OCI-LY7 (cell line): ENCODE measurements around the gene ELMO1. TPM values are rescaled to one million over a fixed set of nuclear protein-coding genes. Genes with fewer than 3 reads are reported as not detected.

ENCODE experiments used
- BruUV-seq: library from RNA; stranded (reverse); fragments of 400-500 nt; replicated peaks from 2 replicates; lab custom pipeline; 2021; lab: Mats Ljungman, UMichigan
- CTCF ChIA-PET: fragments of 300-600 bp; sonication (Branson Sonifier 250); formaldehyde crosslinking; loops from one replicate; lab custom pipeline; 2022; ENCODE audit warnings: antibody characterized with exemption; ENCODE audit not compliant: unreplicated experiment; lab: Charles Lee
- POLR2A ChIA-PET: fragments of 300-600 bp; sonication (Branson Sonifier 250); formaldehyde crosslinking; loops from one replicate; lab custom pipeline; 2022; ENCODE audit warnings: antibody characterized with exemption; lab: Charles Lee
- DNase-seq: peaks from one replicate; pipeline ENCODE4 v3.0.0-alpha.2; 2015; ENCODE audit warnings: low spot score
- H2AFZ ChIP-seq: fragments of 200-600 bp; sonication (generic), shearing (Covaris generic); 2 replicates; pipeline ENCODE4 v1.6.1; 2014; ENCODE audit warnings: mild to moderate bottlenecking, antibody characterized with exemption, low read length, moderate library complexity
- H3K27ac ChIP-seq: fragments of 200-600 bp; sonication (generic); 2 replicates; pipeline ENCODE4 v1.5.1; 2014; ENCODE audit warnings: mixed run types, low read depth, mild to moderate bottlenecking, moderate library complexity, low read length, inconsistent platforms; ENCODE audit not compliant: poor library complexity, severe bottlenecking
- H3K36me3 ChIP-seq: fragments of 200-600 bp; sonication (generic); 2 replicates; pipeline ENCODE4 v1.6.1; 2014; ENCODE audit warnings: mild to moderate bottlenecking, antibody characterized with exemption, low read length, moderate library complexity, mixed read lengths; ENCODE audit not compliant: insufficient read depth
- H3K4me1 ChIP-seq: fragments of 200-600 bp; sonication (generic); 2 replicates; pipeline ENCODE4 v1.5.1; 2014; ENCODE audit warnings: mild to moderate bottlenecking, low read length; ENCODE audit not compliant: insufficient read depth, poor library complexity, severe bottlenecking
- H3K4me2 ChIP-seq: fragments of 200-600 bp; sonication (generic); 2 replicates; pipeline ENCODE4 v1.6.1; 2014; ENCODE audit warnings: mild to moderate bottlenecking, low read length
- H3K4me3 ChIP-seq: fragments of 200-600 bp; sonication (generic); 2 replicates; pipeline ENCODE4 v1.5.1; 2014; ENCODE audit warnings: mild to moderate bottlenecking, low read depth, low read length; ENCODE audit not compliant: poor library complexity, severe bottlenecking
- H3K79me2 ChIP-seq: fragments of 200-600 bp; sonication (generic); 2 replicates; pipeline ENCODE4 v1.6.1; 2016; ENCODE audit warnings: low read depth, mild to moderate bottlenecking, low read length, moderate library complexity, mixed read lengths; ENCODE audit not compliant: insufficient read depth
- H3K9me2 ChIP-seq: fragments of 200-600 bp; sonication (generic); 2 replicates; pipeline ENCODE4 v1.6.1; 2016; ENCODE audit warnings: mild to moderate bottlenecking, low read length, mixed read lengths; ENCODE audit not compliant: insufficient read depth
- H3K9me3 ChIP-seq: fragments of 200-600 bp; sonication (generic); 2 replicates; pipeline ENCODE4 v1.6.1; 2014; ENCODE audit warnings: mild to moderate bottlenecking, mixed run types, low read length, mixed read lengths
- H4K20me1 ChIP-seq: fragments of 200-600 bp; sonication (generic); 2 replicates; pipeline ENCODE4 v1.6.1; 2014; ENCODE audit warnings: mild to moderate bottlenecking, antibody characterized with exemption, low read length, moderate library complexity, mixed read lengths; ENCODE audit not compliant: insufficient read depth
- CTCF ChIP-seq: fragments of 200-600 bp; sonication (generic); conservative IDR thresholded peaks from 2 replicates; pipeline ENCODE4 v1.5.1; 2014; ENCODE audit warnings: mild to moderate bottlenecking, antibody characterized with exemption, low read length, moderate library complexity, mixed read lengths
- EZH2phosphoT487 ChIP-seq: fragments of 200-600 bp; sonication (generic); IDR thresholded peaks from 2 replicates; pipeline ENCODE4 v1.6.1; 2018; ENCODE audit warnings: low read depth, borderline replicate concordance, mild to moderate bottlenecking, mixed run types, antibody characterized with exemption, low read length, moderate library complexity, mixed read lengths
- intact Hi-C: fragments of 100-400 bp; cut with micrococcal nuclease; formaldehyde crosslinking; loops from one replicate; pipeline ENCODE4 v1.10.0; 2022; ENCODE audit not compliant: unreplicated experiment
- total RNA-seq, 2 experiments: library from RNA; depleted of rRNA in 1 of 2; stranded (reverse); fragments of >200 nt in 1 of 2; shearing (Covaris generic) in 1 of 2; gene quantifications; 2 replicates each; pipeline ENCODE4 v1.2.3, GENCODE V29; 2014 to 2022

Gene ELMO1
- total RNA-seq, 2 experiments from 2014 or later: 101 to 103 TPM

- no TSS peak for BruUV-seq
- TF ChIP-seq EZH2phosphoT487 (no peak), CTCF (no peak)
- POLR2A ChIA-PET: no interaction called here
- Histone ChIP-seq H3K27ac (no peak overlapping the region), H4K20me1 (no peaks in the 10 kb centered on the region), H3K4me3 (no peak overlapping the region), H3K4me1 (no peaks in the 10 kb centered on the region), H2AFZ (no peak overlapping the region), H3K36me3 (peaks cover 61% of the 10 kb centered on the region), H3K79me2 (no peaks in the 10 kb centered on the region), H3K4me2 (no peak overlapping the region), H3K9me3 (no peaks in the 10 kb centered on the region), H3K9me2 (no peaks in the 10 kb centered on the region)
- intact Hi-C loops: no loop called here
- DNase-seq: no peak
- CTCF ChIA-PET: no interaction called here
Measured at GRCh38 chr7:36889182-36889581, 559.5 kb downstream of the ELMO1 start.

GRCh38 chr7:36887969-36888368 is 560.7 kb downstream of the ELMO1 start:
- no peaks in the 10 kb centered on the region for H3K9me3 ChIP-seq
- no peak overlapping the region for H3K27ac ChIP-seq
- CTCF ChIA-PET: no interaction called here
- TF ChIP-seq CTCF (no peak), EZH2phosphoT487 (no peak)
- no peak for DNase-seq
- H3K9me2 ChIP-seq: no peaks in the 10 kb centered on the region
- no peak overlapping the region for H3K4me3 ChIP-seq
- peaks cover 54% of the 10 kb centered on the region for H3K36me3 ChIP-seq
- H3K79me2 ChIP-seq: no peaks in the 10 kb centered on the region
- BruUV-seq: no TSS peak
- no peak overlapping the region for H3K4me2 ChIP-seq
- H3K4me1 ChIP-seq: no peaks in the 10 kb centered on the region
- intact Hi-C loops: no loop called here
- POLR2A ChIA-PET: no interaction called here
- no peak overlapping the region for H2AFZ ChIP-seq
- H4K20me1 ChIP-seq: no peaks in the 10 kb centered on the region

GRCh38 chr7:36887233-36887632 is 561.4 kb downstream of the ELMO1 start:
- BruUV-seq: no TSS peak
- ChIA-PET POLR2A (interaction anchor here (1.2 kb wide), 1 partner anchor 13 kb away, joined by 3 read pairs; no protein-coding TSS in a partner anchor), CTCF (no interaction called here)
- Histone ChIP-seq H3K4me1 (no peaks in the 10 kb centered on the region), H2AFZ (no peak overlapping the region), H3K4me3 (no peak overlapping the region), H4K20me1 (no peaks in the 10 kb centered on the region), H3K4me2 (no peak overlapping the region), H3K9me2 (no peaks in the 10 kb centered on the region), H3K79me2 (no peaks in the 10 kb centered on the region), H3K9me3 (no peaks in the 10 kb centered on the region), H3K36me3 (peaks cover 47% of the 10 kb centered on the region), H3K27ac (no peak overlapping the region)
- intact Hi-C loops: no loop called here
- TF ChIP-seq EZH2phosphoT487 (no peak), CTCF (no peak)
- no peak for DNase-seq
